ENCODE measurements around the gene PDIA6. TPM values are rescaled to one million over a fixed set of nuclear protein-coding genes. Genes with fewer than 3 reads are reported as not detected.

Gene PDIA6
- total and polyA plus RNA-seq, 2 donors (not counting 1 experiment from before 2014, with no cell fraction given) = 420 to 491 TPM

- Histone ChIP-seq H3K27ac (ENCODE audit: insufficient read depth, low read length) (no peak overlapping the region), H3K9ac (ENCODE audit: insufficient read depth, low read length) (no peak overlapping the region), H3K4me1 (ENCODE audit: control insufficient read depth, extremely low read depth, insufficient read depth, low read length) (no peaks in the 10 kb centered on the region), H4K20me1 (ENCODE audit: control insufficient read depth, extremely low read depth, insufficient read depth, low read length) (no peaks in the 10 kb centered on the region), H3K9me3 (ENCODE audit: control insufficient read depth, insufficient read depth, low read depth, low read length) (no peaks in the 10 kb centered on the region), H3K27me3 (ENCODE audit: control insufficient read depth, insufficient read depth, low read length) (no peaks in the 10 kb centered on the region), H3K36me3 (ENCODE audit: control insufficient read depth, insufficient read depth, low read length) (peaks cover 17% of the 10 kb centered on the region), H3K4me2 (ENCODE audit: extremely low read depth, insufficient read depth, low read length) (no peak overlapping the region), H2AFZ (ENCODE audit: low read length) (no peak overlapping the region), H3K79me2 (ENCODE audit: control insufficient read depth, insufficient read depth, low read length) (no peaks in the 10 kb centered on the region), H3K4me3 (replicated peaks in 1 of 4; ENCODE audit: control extremely low read depth in 1 of 4, insufficient read depth in 1 of 4, low read depth in 3 of 4, low read length in 4 of 4) (no peak overlapping the region)
- DNase-seq (ENCODE audit: low read depth in 2 of 2) = no peak
- TF ChIP-seq CTCF (conservative IDR thresholded peaks at IDR 0.05 in 1 of 2, IDR thresholded peaks at IDR 0.05 in 1 of 2; ENCODE audit: low read depth in 1 of 2, low read length in 2 of 2) (no peak), EZH2 (IDR thresholded peaks at IDR 0.05; ENCODE audit: low read length, missing control alignments) (no peak)
These were observed 34.5 kb downstream of the PDIA6 start for GRCh38 chr2:10777842-10778723.

- Histone ChIP-seq H3K9ac (ENCODE audit: insufficient read depth, low read length) (no peak overlapping the region), H3K4me1 (ENCODE audit: control insufficient read depth, extremely low read depth, insufficient read depth, low read length) (no peaks in the 10 kb centered on the region), H3K9me3 (ENCODE audit: control insufficient read depth, insufficient read depth, low read depth, low read length) (no peaks in the 10 kb centered on the region), H3K4me2 (ENCODE audit: extremely low read depth, insufficient read depth, low read length) (no peak overlapping the region), H4K20me1 (ENCODE audit: control insufficient read depth, extremely low read depth, insufficient read depth, low read length) (no peaks in the 10 kb centered on the region), H3K4me3 (replicated peaks in 1 of 4; ENCODE audit: control extremely low read depth in 1 of 4, insufficient read depth in 1 of 4, low read depth in 3 of 4, low read length in 4 of 4) (no peak overlapping the region), H2AFZ (ENCODE audit: low read length) (no peak overlapping the region), H3K27me3 (ENCODE audit: control insufficient read depth, insufficient read depth, low read length) (no peaks in the 10 kb centered on the region), H3K79me2 (ENCODE audit: control insufficient read depth, insufficient read depth, low read length) (no peaks in the 10 kb centered on the region), H3K27ac (ENCODE audit: insufficient read depth, low read length) (no peak overlapping the region), H3K36me3 (ENCODE audit: control insufficient read depth, insufficient read depth, low read length) (peaks cover 17% of the 10 kb centered on the region)
- no peak for DNase-seq (ENCODE audit: low read depth in 2 of 2)
- TF ChIP-seq EZH2 (IDR thresholded peaks at IDR 0.05; ENCODE audit: low read length, missing control alignments) (no peak), CTCF (conservative IDR thresholded peaks at IDR 0.05 in 1 of 2, IDR thresholded peaks at IDR 0.05 in 1 of 2; ENCODE audit: low read depth in 1 of 2, low read length in 2 of 2) (no peak)
These were observed 35.3 kb downstream of the PDIA6 start for GRCh38 chr2:10777111-10777841.

- TF ChIP-seq EZH2 (IDR thresholded peaks at IDR 0.05; ENCODE audit: low read length, missing control alignments) (no peak), CTCF (conservative IDR thresholded peaks at IDR 0.05 in 1 of 2, IDR thresholded peaks at IDR 0.05 in 1 of 2; ENCODE audit: low read depth in 1 of 2, low read length in 2 of 2) (no peak)
- DNase-seq (ENCODE audit: low read depth in 2 of 2) = no peak
- no peaks in the 10 kb centered on the region for H3K4me1 ChIP-seq (ENCODE audit: control insufficient read depth, extremely low read depth, insufficient read depth, low read length)
These were observed 36.2 kb downstream of the PDIA6 start for GRCh38 chr2:10776231-10776977.

More at GRCh38 chr2:10776231-10776977, 36.2 kb downstream of the PDIA6 start:
- Histone ChIP-seq H3K27ac (ENCODE audit: insufficient read depth, low read length) (no peak overlapping the region), H3K4me3 (replicated peaks in 1 of 4; ENCODE audit: control extremely low read depth in 1 of 4, insufficient read depth in 1 of 4, low read depth in 3 of 4, low read length in 4 of 4) (no peak overlapping the region), H2AFZ (ENCODE audit: low read length) (no peak overlapping the region), H4K20me1 (ENCODE audit: control insufficient read depth, extremely low read depth, insufficient read depth, low read length) (no peaks in the 10 kb centered on the region), H3K4me2 (ENCODE audit: extremely low read depth, insufficient read depth, low read length) (no peak overlapping the region), H3K9me3 (ENCODE audit: control insufficient read depth, insufficient read depth, low read depth, low read length) (no peaks in the 10 kb centered on the region), H3K79me2 (ENCODE audit: control insufficient read depth, insufficient read depth, low read length) (no peaks in the 10 kb centered on the region), H3K36me3 (ENCODE audit: control insufficient read depth, insufficient read depth, low read length) (peaks cover 15% of the 10 kb centered on the region), H3K27me3 (ENCODE audit: control insufficient read depth, insufficient read depth, low read length) (no peaks in the 10 kb centered on the region), H3K9ac (ENCODE audit: insufficient read depth, low read length) (no peak overlapping the region)

Data from fibroblast of lung (primary cell).